ENCODE measurements around the gene EPM2AIP1. TPM values are rescaled to one million over a fixed set of nuclear protein-coding genes. Genes with fewer than 3 reads are reported as not detected.
"Not testable (repeated sequence)": the region's sequence is repeated elsewhere in the genome, so short reads cannot be mapped to it uniquely, and the experiment has no call there.

EPM2AIP1 gene
- total and polyA plus RNA-seq, 4 donors = 2.9 to 11.8 (median 7.7) TPM

GRCh38 chr3:36954452-36955134 lies 38.3 kb downstream of the EPM2AIP1 start:
- H3K27me3 ChIP-seq (ENCODE audit: control insufficient read depth in 4 of 4, insufficient read depth in 4 of 4, low read length in 3 of 4) = no peaks in the 10 kb centered on the region
- peaks cover 0 to 11% (median under 1%) of the 10 kb centered on the region in 4 donors for H3K4me1 ChIP-seq (ENCODE audit: control insufficient read depth in 4 of 4, insufficient read depth in 4 of 4, low read length in 3 of 4)
- no peak overlapping the region for H3K9ac ChIP-seq (ENCODE audit: low read depth in 1 of 2, low read length in 2 of 2)
- no peaks in the 10 kb centered on the region for H3K36me3 ChIP-seq (ENCODE audit: control insufficient read depth in 4 of 4, insufficient read depth in 3 of 4, low read depth in 1 of 4, low read length in 3 of 4)
- no peak overlapping the region for H3K4me3 ChIP-seq (ENCODE audit: low read depth in 1 of 3, low read length in 3 of 3)
- no peaks in the 10 kb centered on the region for H3K9me3 ChIP-seq (ENCODE audit: control insufficient read depth in 4 of 4, low read length in 3 of 4)
- no peak for DNase-seq (ENCODE audit: low spot score)
- no peak overlapping the region for H3K27ac ChIP-seq (ENCODE audit: low read depth in 1 of 2, low read length in 2 of 2)
- TF ChIP-seq EGR1 (IDR thresholded peaks at IDR 0.05; ENCODE audit: low read depth in 2 of 2) (no peak), JUND (IDR thresholded peaks at IDR 0.05) (no peak), HNF4G (IDR thresholded peaks at IDR 0.05) (no peak), FOXA2 (IDR thresholded peaks at IDR 0.05) (no peak), MAX (IDR thresholded peaks at IDR 0.05) (no peak), ATF3 (IDR thresholded peaks at IDR 0.05) (no peak)

- H3K4me1 ChIP-seq (ENCODE audit: control insufficient read depth in 4 of 4, insufficient read depth in 4 of 4, low read length in 3 of 4); H3K4me3 ChIP-seq (ENCODE audit: low read depth in 1 of 3, low read length in 3 of 3); H3K9ac ChIP-seq (ENCODE audit: low read depth in 1 of 2, low read length in 2 of 2); DNase-seq (ENCODE audit: low spot score); H3K27me3 ChIP-seq (ENCODE audit: control insufficient read depth in 4 of 4, insufficient read depth in 4 of 4, low read length in 3 of 4); H3K36me3 ChIP-seq (ENCODE audit: control insufficient read depth in 4 of 4, insufficient read depth in 3 of 4, low read depth in 1 of 4, low read length in 3 of 4); H3K9me3 ChIP-seq (ENCODE audit: control insufficient read depth in 4 of 4, low read length in 3 of 4); H3K27ac ChIP-seq (ENCODE audit: low read depth in 1 of 2, low read length in 2 of 2): not testable (repeated sequence)
- WGBS = 95% methylated on average over 5 of the region's 5 CpGs
These were observed 45.1 kb downstream of the EPM2AIP1 start for GRCh38 chr3:36947814-36948213.

GRCh38 chr3:36945333-36945980 lies 47.5 kb downstream of the EPM2AIP1 start:
- no peaks in the 10 kb centered on the region for H3K27me3 ChIP-seq (ENCODE audit: control insufficient read depth in 4 of 4, insufficient read depth in 4 of 4, low read length in 3 of 4)
- H3K4me3 ChIP-seq (ENCODE audit: low read depth in 1 of 3, low read length in 3 of 3) = peak overlapping the region; percentile 33 to 92 (median 75)
- H3K4me1 ChIP-seq (ENCODE audit: control insufficient read depth in 4 of 4, insufficient read depth in 4 of 4, low read length in 3 of 4) = peaks cover 5 to 13% (median 9%) of the 10 kb centered on the region in 4 donors
- 86% methylated on average over 28 of the region's 28 CpGs for WGBS
- H3K9me3 ChIP-seq (ENCODE audit: control insufficient read depth in 4 of 4, low read length in 3 of 4) = peaks cover 0 to 2% (median 0%) of the 10 kb centered on the region in 4 donors
- H3K27ac ChIP-seq (ENCODE audit: low read depth in 1 of 2, low read length in 2 of 2) = no peak overlapping the region
- H3K36me3 ChIP-seq (ENCODE audit: control insufficient read depth in 4 of 4, insufficient read depth in 3 of 4, low read depth in 1 of 4, low read length in 3 of 4) = no peaks in the 10 kb centered on the region
- no peak for TF ChIP-seq ZBTB33 (IDR thresholded peaks at IDR 0.05)
- TF ChIP-seq EGR1 (IDR thresholded peaks at IDR 0.05; ENCODE audit: low read depth in 2 of 2) = no peak
- no peak for TF ChIP-seq YY1 (IDR thresholded peaks at IDR 0.05)
- no peak for TF ChIP-seq RXRA (IDR thresholded peaks at IDR 0.05)
- TF ChIP-seq HNF4A (conservative IDR thresholded peaks at IDR 0.05) = no peak
- TF ChIP-seq HNF4G (IDR thresholded peaks at IDR 0.05) = no peak
- no peak for DNase-seq (ENCODE audit: low spot score)
- no peak overlapping the region for H3K9ac ChIP-seq (ENCODE audit: low read depth in 1 of 2, low read length in 2 of 2)
